DMS53 treated with DMSO at 0.1 percent for 48 hours (cell line): ENCODE results near the gene COL18A1.

Experiments
- DNase-seq: peaks from one replicate; lab custom pipeline; 2025; ENCODE audit not compliant: unreplicated experiment; lab: John Stamatoyannopoulos, UW

COL18A1 gene

DNA sequence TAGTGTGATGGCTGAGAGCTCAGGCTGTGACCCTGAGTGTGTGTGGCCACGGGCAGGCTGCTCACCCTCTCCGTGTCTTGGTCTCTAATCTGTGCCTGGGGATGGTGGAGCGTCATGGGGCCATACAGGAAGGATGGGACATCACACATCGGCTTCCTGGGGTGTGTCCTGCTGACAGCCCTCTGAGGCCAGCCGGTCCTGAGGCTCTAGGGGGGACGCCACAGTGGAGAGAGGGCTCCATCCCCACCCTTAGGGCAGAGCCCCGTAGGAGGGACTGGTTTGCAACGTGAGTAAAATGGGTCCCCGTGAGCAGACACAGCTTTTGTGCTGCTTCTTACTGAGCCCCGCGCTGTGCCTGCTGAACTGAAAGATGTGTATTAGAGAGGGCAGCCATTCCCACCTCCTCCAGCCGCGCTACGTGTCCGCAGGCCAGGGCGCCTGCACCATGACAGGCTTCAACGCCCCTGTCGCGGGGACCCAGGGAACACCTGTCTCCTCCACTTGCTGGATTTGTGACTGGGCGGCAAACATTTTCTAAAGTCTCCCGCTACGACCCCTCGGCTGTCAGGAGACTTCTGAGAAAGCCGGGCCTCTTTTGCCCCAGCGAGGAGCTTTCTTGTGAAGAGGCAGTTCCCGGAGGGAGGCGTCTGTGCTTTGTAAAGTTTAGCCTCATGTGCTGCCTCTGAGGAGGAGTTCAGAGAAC, 8.1 kb downstream of the COL18A1 start:
- DNase-seq, result no peak

DNA sequence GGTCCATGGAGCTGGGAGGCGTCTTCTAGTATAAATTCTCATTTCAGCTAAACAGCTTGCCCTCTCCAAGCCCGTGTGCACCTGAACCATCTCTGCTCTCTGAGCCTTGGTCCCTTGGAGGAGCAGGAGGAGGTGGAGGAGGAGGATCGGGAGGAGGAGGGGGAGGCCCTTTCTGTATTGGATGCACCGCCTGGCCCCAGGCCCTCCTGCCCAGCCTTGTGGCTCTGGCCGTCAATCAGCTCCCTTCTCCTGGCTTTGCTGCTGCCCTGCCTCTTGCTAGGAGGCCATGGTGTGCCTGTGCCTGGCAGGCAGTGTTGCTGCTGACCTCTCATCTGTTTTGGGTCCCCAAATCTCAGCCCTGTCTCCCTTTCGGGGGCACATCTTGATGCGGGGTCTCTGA, 9.0 kb downstream of the COL18A1 start:
- DNase-seq, result no peak

DNA sequence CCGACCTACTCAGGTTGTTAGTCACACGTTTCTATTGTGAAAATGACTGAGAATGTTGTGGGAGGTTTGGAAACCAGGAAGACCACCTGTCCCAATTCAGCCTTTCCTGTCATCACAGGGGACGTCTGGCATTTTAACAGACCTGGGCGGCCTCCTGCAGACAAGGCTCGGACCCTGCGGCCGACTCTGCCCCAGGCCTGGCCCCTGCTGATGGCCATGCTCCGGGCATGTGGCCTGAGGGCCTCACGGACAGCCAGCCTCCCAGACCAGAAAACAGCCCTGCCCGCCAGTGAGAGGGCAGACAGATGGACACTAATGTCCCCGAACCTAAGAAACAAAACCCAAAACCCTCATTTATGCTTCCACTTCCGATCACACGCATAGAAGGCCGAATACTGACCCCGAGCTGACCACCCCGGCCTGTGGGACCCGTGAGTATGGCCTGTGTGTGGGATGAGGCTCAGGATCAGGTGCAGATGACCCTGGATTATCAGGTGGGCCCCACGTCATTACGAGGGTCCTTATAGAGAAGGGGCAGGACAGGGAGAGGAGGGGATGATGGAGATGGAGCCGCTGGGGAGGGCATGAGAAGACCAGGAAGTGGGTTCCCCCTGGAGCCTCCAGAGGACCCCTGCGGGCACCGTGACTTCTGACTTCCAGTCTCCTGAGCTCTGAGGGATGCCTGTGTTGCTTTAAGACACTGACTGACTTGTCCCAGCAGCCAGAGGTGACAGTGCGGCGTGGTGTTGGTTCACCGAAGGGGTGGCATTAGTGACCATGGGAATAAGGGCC, 9.6 kb downstream of the COL18A1 start:
- DNase-seq, result no peak

DNA sequence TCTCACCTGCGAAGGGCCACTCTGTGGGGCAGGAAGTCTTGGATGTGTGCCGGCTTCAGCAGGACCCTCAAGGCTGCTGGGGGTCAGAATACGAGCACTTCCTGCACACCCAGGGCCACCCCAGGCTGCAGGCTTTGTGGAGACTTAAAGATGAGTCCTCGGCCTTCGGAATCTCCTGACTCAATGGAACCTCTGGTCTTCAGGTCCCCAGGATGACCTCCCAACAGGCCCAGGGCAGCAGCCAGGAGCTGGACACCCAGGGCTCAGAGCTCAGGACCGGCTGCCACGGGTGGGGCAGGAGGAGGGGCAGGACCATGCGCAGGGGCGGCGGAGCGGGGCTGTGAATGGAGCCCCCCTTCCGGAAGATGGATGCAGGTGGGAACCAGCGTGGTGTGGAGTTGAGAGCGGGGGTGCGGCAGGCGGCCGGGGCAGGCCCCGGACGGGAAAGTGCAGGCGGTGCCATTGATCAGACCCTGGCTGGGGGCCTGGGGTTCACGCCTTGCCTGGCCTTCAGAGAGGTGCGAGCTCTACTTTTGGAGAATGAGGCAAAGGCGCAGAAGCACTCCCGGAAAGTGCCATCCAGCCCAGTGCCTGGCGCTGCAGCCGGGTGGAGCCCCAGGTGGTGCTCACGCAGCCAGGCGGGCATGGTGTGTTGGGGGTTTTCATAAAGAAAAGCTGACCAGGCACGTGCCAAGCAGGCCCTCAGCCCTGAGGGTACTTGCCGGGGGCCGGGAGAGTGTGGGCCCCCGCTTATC, 10.4 kb downstream of the COL18A1 start:
- DNase-seq, result no peak

DNA sequence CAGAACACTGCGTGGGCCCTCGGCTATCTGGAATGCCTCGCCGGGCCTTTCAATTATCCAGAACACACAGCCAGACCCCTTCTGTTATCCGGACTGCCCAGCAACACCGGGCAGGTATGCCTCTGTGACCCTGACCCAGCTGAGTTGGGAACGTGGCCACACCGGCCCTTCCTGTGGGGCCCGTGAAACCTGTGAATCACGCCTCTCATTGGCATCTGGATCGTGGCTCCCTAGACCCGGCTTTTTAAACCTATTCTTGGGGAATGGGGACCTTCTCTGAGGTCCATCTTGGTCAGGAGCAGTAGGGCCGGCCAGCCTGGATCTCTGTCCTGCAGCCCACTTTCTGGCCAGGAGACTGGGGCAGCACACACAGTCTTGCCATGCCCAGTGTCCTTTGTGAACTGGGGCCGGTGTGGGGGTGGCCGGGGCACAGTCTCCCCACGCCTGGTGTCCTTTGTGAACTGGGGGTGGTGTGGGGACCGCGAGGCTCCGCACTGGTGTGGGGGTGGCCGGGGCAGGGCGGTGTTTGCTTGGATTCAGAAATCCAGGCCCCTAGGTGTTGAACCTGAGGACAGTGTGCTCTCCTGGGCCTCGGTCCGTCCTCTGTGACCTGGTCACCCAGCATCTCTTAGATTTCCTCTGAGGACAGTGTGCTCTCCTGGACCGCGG, 11.1 kb downstream of the COL18A1 start:
- DNase-seq, result no peak

DNA sequence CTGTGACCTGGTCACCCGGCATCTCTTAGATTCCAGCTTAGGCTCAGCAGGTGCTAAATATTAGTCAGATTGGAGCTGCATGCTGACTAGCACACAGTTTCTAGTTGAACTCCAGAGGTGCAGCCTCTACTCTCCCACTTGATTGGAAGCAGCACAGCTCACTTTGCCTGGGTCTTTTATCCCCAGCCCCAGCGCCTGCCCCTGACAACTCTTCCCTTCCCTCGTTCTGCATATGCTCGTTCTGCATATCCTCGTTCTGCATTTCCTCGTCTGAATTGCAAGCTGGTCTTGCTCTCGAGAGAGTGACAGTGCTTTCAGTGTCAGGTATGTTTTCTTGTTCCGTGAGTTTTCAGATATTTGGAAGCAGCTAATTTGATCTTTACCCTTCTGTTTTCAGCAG, 11.7 kb downstream of the COL18A1 start:
- no peak for DNase-seq

DNA sequence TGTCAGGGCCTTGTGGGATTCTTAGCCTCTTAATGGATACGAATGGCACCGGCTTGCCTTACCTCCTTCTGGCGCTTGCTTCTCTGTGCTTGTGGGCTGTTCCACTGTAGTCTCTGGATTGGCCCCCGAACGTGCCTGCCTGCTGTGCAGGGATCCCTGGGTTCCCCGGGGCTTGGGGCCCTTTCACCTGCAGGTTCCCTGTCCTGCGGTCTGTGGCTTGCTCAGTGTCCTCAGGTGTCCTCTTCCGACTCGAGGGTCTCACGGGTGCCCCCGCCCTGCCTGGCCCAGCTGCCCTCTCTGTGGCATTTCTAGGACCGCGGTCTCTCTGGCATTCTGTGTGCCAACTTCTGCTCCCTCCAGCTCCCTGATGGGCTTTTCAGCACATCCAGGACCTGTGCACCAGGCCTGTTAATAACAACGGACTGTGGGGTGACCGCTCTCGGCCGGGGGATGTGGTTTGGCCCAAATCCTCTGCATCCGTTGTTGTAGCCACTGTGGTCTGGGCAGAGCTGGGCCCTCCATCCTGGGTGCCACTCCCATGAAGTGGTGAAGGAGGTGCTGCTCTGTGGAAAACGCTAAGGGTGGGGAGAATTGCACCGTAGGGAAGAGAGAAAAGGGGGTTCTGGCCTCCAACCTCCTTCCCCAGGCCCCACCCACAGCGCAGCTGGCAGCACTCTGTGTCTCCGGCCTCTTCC, 12.4 kb downstream of the COL18A1 start:
- DNase-seq, result no peak

DNA sequence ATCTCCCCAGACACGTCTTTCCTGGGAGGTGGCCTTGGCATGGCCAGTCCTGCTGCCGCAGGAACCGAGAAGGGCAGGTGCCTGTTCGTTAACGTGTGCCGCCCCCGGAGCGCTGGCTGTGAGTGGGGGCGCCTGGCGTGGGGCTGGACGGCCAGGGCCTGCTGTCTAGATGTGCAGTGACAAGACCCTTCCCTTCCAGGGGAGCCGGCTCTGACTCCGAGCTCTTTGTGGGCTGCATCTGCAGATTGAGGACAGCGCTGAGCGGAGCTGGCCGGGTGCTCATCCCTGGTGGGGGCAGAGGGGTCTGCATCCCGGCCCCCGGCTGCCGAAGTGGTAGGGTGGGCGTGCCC, 13.0 kb downstream of the COL18A1 start:
- no peak for DNase-seq

DNA sequence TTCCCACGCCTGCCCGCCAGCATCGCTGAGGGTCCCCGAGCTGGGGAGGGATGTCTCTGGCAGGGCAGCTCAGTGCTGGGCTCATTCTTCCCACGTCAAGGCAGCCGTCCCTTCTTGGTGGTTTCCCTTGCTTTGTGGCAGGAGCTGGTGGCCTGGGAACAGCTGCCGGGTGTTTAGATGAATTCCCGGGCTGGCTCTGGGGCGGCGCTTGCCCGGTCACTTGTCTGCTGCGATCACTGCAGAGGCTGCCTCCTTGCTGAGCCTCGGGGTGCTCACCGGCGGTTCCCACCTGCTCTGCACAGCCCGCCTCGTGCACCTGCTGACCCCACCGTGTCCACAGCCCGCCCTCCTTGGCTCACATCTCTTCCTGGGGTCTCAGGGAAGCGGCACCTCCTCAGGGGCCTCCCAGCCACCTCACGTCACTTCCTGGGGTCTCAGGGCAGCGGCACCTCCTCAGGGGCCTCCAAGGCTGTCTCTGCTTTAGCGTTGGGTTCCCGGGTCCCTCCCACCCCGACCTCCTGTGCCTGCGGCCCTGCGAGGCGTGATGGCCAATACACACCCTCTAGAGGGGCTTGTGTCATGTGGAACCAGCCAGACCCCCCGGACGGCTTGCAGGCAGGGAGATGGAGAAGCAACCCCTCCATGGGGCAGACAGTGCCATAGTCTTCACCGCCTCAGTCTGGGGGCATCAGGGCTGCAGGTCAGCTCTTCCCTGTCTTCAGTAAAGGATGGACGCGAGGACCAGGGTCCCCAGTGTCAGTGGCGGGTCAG, 13.5 kb downstream of the COL18A1 start:
- no peak for DNase-seq

DNA sequence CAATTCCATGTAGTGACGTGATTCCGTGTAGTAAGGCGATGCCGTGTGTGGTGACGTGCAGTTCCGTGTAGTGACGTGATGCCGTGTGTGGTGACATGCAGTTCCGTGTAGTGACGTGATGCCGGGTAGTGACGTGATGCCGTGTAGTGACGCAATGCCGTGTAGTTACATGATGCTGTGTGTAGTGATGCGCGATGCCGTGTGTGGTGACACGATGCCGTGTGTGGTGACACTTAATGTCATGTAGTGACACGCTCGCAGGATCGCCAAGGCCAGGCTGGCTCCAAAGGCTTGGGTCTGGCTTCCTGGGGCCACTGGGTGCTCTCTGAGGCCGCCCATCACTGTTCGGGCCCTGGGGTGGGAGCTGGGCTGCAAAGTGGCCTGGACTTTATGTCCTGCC, 14.2 kb downstream of the COL18A1 start:
- no peak for DNase-seq

DNA sequence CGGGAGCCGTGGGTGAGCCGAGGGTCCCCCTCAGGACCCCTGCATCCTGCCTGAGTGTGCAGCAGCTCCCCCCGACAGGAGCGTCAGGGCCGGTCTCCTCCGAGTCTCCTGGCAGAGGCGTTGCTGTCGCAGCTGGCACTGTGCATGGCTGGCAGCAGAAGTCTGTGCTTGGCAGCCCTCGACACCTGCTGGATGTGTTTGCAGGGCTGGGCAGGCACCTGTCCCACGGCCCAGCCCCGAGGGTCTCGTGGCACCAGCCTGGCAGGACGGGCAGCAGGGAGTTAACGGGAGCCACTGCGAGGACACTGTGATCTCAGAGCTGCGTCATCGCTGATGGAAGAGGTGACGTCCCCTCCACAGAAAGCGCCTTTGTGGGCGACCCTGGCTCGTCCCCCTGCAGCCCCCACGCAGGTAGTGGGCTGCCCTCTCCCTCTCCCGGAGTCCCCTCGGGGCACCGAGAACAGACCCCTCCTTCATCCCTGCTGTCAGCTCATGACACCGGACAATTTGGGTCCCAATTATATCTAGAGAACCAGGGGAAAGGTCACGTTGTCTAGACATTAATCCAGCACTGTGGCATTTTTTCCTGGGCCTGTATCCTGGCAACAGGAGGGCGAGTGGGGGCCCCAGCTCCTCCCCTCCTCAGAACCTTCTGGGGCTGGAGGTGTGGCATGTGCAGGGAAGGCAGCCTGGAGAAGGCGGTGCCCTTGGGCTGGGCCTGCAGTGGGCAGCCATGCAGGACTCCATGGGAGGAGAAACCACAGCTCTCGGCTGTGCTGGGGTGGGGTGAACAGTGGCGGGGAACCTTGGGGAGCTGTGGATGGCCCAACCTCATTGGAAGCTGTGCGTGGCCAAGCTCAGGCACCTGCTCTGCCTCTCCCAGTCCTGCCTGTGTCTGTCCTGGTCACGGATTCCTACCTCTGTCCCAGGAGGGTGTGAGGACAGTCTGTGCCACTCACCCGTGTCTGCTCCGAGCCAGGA, 15.4 kb downstream of the COL18A1 start:
- no peak for DNase-seq

DNA sequence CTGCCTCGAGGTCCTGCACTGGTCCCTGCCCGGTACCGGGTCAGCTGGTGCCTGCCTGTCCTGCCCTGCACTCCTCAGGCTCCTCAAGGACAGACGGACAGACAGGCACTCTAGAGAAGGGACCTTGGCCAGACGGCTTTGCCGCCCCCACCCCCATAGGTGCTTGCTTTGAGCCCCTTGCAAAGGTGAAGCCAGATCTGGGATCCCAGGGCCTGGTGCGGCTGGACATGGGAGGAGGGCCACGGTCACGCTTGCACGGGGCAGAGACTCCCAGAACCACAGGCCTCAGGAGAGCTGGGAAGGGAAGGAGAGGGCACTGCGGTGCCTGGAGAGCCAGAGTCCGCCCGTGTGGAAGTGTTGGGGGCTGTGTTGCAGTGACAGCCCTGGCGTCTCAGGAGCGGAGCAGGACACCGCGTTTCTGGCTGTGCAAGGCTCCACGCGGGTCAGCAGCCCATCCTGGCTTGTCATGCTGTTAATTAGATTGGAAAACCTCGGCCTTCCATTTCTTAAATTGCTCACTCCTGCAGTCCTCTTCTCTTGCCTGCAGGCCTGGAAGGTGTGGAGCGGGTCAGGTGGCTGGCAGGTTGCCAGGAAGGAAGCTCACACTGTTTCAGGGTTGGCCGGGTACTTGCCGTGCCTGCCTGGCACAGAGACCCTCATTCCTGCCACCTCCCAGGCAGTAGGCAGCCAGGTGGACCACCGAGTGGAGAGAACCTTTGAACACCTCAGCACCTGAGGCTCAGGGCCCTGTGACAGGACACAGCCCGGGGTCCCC, 16.3 kb downstream of the COL18A1 start:
- DNase-seq, result no peak

DNA sequence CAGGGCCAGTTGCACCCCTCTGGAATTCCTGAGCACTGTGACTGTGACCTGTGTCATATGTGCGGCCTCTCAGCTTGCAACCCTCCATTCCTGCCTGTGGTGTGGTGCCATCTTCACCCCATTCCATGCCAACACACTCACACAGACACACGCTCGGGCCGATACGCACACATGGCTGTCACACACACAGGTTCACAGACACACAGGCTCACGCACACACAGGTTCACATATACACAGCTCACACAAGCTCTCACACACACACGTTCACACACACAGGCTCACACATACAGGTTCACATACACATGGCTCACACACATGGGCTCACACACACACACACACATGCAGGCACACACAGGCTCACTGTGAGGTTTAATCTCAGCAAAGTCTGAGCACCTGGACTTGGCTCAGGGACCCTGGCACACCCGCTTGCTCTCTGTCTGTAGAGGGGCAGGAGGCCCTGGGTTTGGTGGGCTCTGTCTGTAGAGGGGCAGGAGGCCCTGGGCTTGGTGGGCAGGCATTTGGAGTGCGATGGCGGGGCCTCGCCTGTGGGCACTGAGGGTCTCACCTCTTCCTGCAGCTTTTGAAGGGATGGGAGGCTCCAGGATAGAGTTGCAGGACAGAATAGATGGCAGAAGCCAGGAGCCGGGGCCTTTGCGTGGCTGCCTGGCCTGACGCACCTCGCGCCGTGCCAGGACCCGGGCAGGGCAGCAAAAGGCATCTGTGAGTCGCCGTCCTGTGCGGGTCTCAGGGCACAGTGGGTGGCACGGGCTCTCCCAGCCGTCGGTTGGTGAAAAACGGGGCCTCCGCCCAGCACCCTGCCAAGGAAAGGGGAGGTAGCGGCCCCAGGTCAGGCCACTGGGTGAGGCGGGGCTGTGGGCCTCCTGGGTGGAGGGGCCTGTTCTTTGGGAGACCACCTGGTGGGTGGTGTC, 17.1 kb downstream of the COL18A1 start:
- DNase-seq, result no peak

DNA sequence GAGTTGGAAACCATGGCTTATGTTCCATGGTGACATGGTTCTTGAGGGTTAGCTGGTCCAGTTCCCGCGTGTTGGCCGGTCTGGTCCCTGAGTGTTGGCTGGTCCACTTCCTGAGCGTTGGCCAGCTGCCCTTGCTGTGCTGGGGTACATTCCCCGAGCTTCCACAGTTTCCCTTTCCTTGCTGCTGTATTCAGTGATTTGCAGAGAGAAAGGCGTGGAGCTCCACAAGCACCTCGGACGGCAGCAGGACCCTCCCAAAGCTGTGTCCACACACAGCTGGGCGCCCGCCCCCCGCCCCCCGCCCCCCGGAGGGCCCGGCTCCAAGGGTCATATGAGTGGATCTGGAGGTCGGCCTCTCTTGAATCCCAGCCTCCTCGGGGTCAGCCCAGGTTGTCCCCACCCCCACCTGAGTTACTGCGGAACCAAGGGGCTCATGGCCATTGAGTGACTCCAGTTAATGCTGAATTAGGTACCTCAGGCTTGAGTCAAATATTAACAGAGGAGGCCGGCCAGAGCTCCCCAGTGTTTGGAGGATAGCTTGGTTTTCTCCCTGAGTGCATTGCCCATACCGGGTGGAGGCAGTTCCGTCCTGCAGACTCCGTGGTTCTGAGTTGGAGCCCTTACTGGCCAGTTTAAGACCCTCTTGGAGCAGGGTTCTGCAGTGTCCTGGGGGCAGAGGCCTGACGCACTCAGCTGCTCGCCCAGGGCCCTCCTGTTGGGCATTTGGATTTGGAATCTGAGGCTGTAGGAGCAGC, 18.4 kb downstream of the COL18A1 start:
- no peak for DNase-seq

DNA sequence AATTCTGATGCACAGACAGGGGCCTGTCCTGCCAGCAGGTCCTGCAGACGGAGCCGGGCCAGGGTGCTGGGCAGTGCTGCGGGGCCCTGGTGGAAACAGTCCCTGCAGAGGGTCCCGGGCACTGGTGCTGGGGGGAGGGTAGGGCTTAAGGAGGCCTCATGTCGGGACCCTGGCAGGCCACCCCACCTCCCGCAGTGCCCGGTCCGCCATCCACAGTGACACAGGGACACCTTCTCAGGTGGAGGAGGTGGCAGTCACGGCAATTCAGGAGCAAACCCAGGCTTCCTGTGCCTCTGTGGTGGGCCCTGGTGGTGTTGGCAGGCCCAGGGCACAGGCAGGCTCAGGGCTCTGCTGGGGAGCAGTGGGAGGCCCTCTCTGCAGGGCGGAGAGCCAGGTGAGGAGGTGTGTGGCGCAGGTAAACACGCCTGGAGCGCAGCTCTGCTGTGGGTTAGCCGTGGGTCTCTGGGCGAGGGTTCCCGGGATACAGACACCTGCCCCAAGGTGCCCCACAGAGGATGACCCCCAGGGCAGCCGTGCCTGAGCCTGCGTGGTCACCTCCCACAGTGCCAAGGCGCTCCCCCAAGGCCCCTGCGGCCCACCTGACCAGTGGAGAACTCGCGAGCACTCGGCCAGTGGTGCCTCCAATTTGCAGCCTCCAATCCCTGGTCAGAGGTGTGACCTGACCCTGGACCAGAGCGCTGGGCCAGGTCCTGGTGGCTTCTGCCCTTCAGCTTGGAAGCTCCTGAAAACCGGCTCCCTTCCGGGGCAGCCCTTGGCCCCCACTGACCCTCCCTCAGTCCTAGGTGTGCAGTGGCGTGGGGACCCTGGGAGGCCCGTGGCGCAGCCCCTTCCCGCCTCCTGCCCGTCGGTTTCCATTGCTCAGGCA, 19.2 kb downstream of the COL18A1 start:
- no peak for DNase-seq
